ENCODE data around the gene MYO10. TPM values are rescaled to one million over a fixed set of nuclear protein-coding genes. Genes with fewer than 3 reads are reported as not detected.

The MYO10 gene
- total and polyA plus RNA-seq, 2 of the 8 experiments (the other 6 are each of a cell fraction or from before 2014, with no cell fraction given) = 21.5 to 107 TPM

DNA sequence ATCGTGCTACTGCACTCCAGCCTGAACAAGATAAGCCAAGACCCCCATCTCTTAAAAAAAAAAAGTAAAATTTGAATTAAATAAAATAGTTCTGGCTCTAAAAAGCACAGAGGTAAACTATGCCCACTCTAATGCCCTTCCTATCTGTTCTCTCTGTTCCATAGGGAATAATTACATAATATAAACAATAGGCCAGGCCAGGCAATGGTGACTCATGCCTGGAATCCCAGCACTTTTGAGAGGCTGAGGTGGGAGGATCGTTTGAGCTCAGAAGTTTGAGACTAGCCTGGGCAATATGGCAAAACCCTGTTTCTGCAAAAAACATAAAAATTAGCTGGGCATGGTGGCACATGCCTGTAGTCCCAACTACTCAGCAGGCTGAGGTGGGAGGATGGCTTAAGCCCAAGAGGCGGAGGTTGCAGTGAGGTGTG is 47.4 kb downstream of the MYO10 start:
- H3K9ac ChIP-seq (replicated peaks in 1 of 4; ENCODE audit: extremely low read depth in 1 of 4, low read depth in 3 of 4, low read length in 3 of 4) = no peak overlapping the region
- H2BK5ac ChIP-seq (ENCODE audit: low read depth, low read length) = no peak overlapping the region
- no peaks in the 10 kb centered on the region for H4K20me1 ChIP-seq (replicated peaks in 1 of 2; ENCODE audit: control insufficient read depth in 1 of 2, insufficient read depth in 2 of 2, low read length in 2 of 2)
- H2BK120ac ChIP-seq (replicated peaks; ENCODE audit: low read depth, low read length) = no peak overlapping the region
- no peak overlapping the region for H3K56ac ChIP-seq (replicated peaks; ENCODE audit: insufficient read length, low read depth, low read length)
- no peak overlapping the region for H3K4ac ChIP-seq (replicated peaks; ENCODE audit: insufficient read length, low read depth, low read length)
- H2AFZ ChIP-seq (ENCODE audit: low read length) = no peak overlapping the region
- no peaks in the 10 kb centered on the region for H3K36me3 ChIP-seq (ENCODE audit: control insufficient read depth in 2 of 4, insufficient read depth in 4 of 4, low read length in 3 of 4)
- CTCF ChIA-PET (ENCODE audit: partially characterized antibody) = interaction anchor here (0.8 kb wide), 1 partner anchor 30 kb away, joined by 3 read pairs; no protein-coding TSS in a partner anchor
- no peak overlapping the region for H2BK20ac ChIP-seq (ENCODE audit: low read length)
- TF ChIP-seq CHD1 (IDR thresholded peaks at IDR 0.05; ENCODE audit: low read depth, low read length) (no peak), SRF (IDR thresholded peaks at IDR 0.05; ENCODE audit: low read depth, low read length) (no peak), HDAC6 (IDR thresholded peaks at IDR 0.05; ENCODE audit: low read depth, low read length) (no peak)
- H3K4me1 ChIP-seq (replicated peaks in 1 of 4; ENCODE audit: control insufficient read depth in 3 of 4, insufficient read depth in 4 of 4, low read length in 3 of 4) = peaks cover 0 to 6% (median 2%) of the 10 kb centered on the region in 4 experiments; a peak in 4 of 7 replicates
- 83% methylated on average over 3 of the region's 3 CpGs; no CpG with 5 or more reads in 1 of the 2 experiments for WGBS, 2 experiments (ENCODE audit: extremely low coverage in 1 of 2, insufficient coverage in 1 of 2, insufficient read length in 1 of 2, insufficient replicate concordance in 2 of 2, low coverage in 1 of 2, low lambda C conversion rate in 2 of 2, missing lambda C conversion rate in 1 of 2)
- no peak overlapping the region for H3K23ac ChIP-seq (ENCODE audit: insufficient read length)
- peaks cover 2% of the 10 kb centered on the region; the same call in 1 of the 2 replicates for H3K79me1 ChIP-seq (ENCODE audit: low read depth, low read length)
- no peaks in the 10 kb centered on the region for H3K27me3 ChIP-seq (replicated peaks in 1 of 4; ENCODE audit: control insufficient read depth in 3 of 4, extremely low read depth in 1 of 4, insufficient read depth in 3 of 4, low read length in 3 of 4)
- no peak overlapping the region for H3K14ac ChIP-seq (ENCODE audit: insufficient read length)
- H4K8ac ChIP-seq (ENCODE audit: extremely low read depth, insufficient read depth, low read length) = no peak overlapping the region
- no peaks in the 10 kb centered on the region for H3K9me3 ChIP-seq (ENCODE audit: insufficient read depth in 2 of 2, low read depth in 1 of 2, low read length in 1 of 2)
- H4K5ac ChIP-seq (ENCODE audit: insufficient read length, low read depth, low read length) = no peak overlapping the region
- no peak for DNase-seq (ENCODE audit: low read depth in 1 of 2, low spot score in 2 of 2)
- no peaks in the 10 kb centered on the region for H3K23me2 ChIP-seq (ENCODE audit: low read depth, low read length)
- H2BK12ac ChIP-seq (ENCODE audit: low read depth, low read length) = 0 out of 2 replicates have a peak overlapping the region, but pooled peaks have one; percentile 9
- H3K4me3 ChIP-seq (ENCODE audit: extremely low read depth in 1 of 4, insufficient read depth in 2 of 4, low read depth in 3 of 4, low read length in 4 of 4) = no peak overlapping the region
- no peak overlapping the region for H3K18ac ChIP-seq (ENCODE audit: extremely low read depth, low read length)
- no peak for FAIRE-seq
- POLR2A ChIA-PET (ENCODE audit: partially characterized antibody) = interaction anchor here (1.7 kb wide), 1 partner anchor 12 kb away, joined by 5 read pairs; no protein-coding TSS in a partner anchor
- peaks cover 0 to 83% of the 10 kb centered on the region in 2 experiments; a peak in 3 of 4 replicates for H3K79me2 ChIP-seq (ENCODE audit: control insufficient read depth in 1 of 2, insufficient read depth in 2 of 2, low read length in 2 of 2)
- no peak overlapping the region for H2AK5ac ChIP-seq (ENCODE audit: low read depth, low read length)
- no peak overlapping the region for H3K4me2 ChIP-seq (ENCODE audit: insufficient read depth in 1 of 2, low read depth in 2 of 2, low read length in 2 of 2)
- H3K27ac ChIP-seq (ENCODE audit: low read depth, low read length) = no peak overlapping the region
- H2BK15ac ChIP-seq (ENCODE audit: low read length) = no peak overlapping the region
- H4K91ac ChIP-seq (replicated peaks; ENCODE audit: insufficient read length, low read length) = no peak overlapping the region
